ENCODE results near the gene EPPIN. TPM values are rescaled to one million over a fixed set of nuclear protein-coding genes. Genes with fewer than 3 reads are reported as not detected.
A peak's percentile ranks its signal among the peaks of the same experiment; 100 is the strongest.

The EPPIN gene
- total RNA-seq, 1 donor from 2014 or later = not detected

DNA sequence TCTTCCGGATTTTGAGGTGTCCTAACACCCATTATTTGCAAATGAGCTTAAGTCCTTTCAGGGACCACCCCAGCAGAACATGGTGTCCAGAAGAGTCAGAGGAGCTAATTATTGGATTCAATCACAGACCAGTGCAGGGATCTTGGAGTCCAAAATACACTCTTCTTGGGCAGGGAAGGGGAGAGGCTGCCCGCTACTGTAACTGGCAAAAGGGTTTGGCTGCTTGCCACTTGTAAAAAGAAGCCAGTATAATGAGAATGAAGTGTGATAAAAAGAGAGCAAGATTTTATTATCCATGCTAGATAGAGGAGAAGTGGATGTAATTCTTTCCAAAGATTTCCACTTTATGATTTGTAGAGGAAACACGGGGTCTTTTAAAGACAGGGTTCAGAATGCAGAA is 51.0 kb downstream of the EPPIN start:
- Histone ChIP-seq H3K4me1 (no peaks in the 10 kb centered on the region), H3K27ac (no peak overlapping the region), H3K9me3 (no peaks in the 10 kb centered on the region), H3K36me3 (no peaks in the 10 kb centered on the region), H3K27me3 (no peaks in the 10 kb centered on the region), H3K4me3 (no peak overlapping the region)
- ATAC-seq (no peak), DNase-seq (no peak)
- TF ChIP-seq, protein P1, sequence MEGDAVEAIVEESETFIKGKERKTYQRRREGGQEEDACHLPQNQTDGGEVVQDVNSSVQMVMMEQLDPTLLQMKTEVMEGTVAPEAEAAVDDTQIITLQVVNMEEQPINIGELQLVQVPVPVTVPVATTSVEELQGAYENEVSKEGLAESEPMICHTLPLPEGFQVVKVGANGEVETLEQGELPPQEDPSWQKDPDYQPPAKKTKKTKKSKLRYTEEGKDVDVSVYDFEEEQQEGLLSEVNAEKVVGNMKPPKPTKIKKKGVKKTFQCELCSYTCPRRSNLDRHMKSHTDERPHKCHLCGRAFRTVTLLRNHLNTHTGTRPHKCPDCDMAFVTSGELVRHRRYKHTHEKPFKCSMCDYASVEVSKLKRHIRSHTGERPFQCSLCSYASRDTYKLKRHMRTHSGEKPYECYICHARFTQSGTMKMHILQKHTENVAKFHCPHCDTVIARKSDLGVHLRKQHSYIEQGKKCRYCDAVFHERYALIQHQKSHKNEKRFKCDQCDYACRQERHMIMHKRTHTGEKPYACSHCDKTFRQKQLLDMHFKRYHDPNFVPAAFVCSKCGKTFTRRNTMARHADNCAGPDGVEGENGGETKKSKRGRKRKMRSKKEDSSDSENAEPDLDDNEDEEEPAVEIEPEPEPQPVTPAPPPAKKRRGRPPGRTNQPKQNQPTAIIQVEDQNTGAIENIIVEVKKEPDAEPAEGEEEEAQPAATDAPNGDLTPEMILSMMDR (IDR thresholded peaks at IDR 0.05) = no peak
- intact Hi-C loops (cut with DNase I) = no loop called here

DNA sequence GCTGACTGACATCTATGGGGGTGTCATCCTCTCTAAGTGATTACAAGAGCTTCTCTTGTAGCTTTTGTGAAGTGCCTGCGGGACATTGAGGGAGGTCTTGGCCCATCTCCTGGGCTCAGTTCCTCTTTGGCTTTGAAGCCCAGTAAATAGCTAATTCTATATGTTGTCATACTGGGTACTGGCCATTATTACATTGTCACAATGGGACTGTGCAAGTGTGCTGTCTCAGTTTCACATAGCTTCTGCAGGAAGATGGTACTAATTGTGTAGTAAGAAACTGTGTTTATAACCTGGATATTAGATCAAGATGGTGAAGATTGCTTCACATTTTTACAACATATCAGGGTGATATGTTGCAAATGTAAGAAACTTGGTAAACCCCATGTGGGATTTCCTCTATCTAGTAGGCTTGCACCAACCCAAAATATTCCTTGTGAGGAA is 51.7 kb downstream of the EPPIN start:
- intact Hi-C loops (cut with DNase I) = no loop called here
- peak; percentile 76 for ATAC-seq

More for the DNA sequence above, 51.7 kb downstream of the EPPIN start:
- Histone ChIP-seq H3K9me3 (no peaks in the 10 kb centered on the region), H3K4me3 (no peak overlapping the region), H3K27ac (no peak overlapping the region), H3K27me3 (no peaks in the 10 kb centered on the region), H3K4me1 (no peaks in the 10 kb centered on the region), H3K36me3 (no peaks in the 10 kb centered on the region)
- DNase-seq = no peak
- TF ChIP-seq, protein P1 (IDR thresholded peaks at IDR 0.05) = no peak

Other genes with a start within 250 kb of the EPPIN start
- gene RBPJL, start 240.6 kb downstream of the EPPIN start, total RNA-seq = not detected
- 0.29 TPM for gene MATN4, start 239.1 kb downstream of the EPPIN start, total RNA-seq
- 345 TPM for gene SDC4, start 199.0 kb downstream of the EPPIN start, total RNA-seq
- 46.5 TPM for gene SYS1, start 184.2 kb downstream of the EPPIN start, total RNA-seq
- not detected for gene TP53TG5, start 169.1 kb downstream of the EPPIN start, total RNA-seq
- 66.2 TPM for gene DBNDD2, start 139.1 kb downstream of the EPPIN start, total RNA-seq
- gene PIGT, start 131.3 kb downstream of the EPPIN start, total RNA-seq = 66.3 TPM
- 113 TPM for gene WFDC2, start 77.6 kb downstream of the EPPIN start, total RNA-seq
- gene SPINT3, start 31.8 kb downstream of the EPPIN start, total RNA-seq = not detected
- gene WFDC6, start 7.9 kb downstream of the EPPIN start, total RNA-seq = not detected
- not detected for gene WFDC8, start 31.9 kb upstream of the EPPIN start, total RNA-seq
- not detected for gene WFDC10A, start 82.3 kb upstream of the EPPIN start, total RNA-seq
- gene WFDC9, start 83.9 kb upstream of the EPPIN start, total RNA-seq = not detected
- gene WFDC11, start 122.8 kb upstream of the EPPIN start, total RNA-seq = not detected
- not detected for gene WFDC13, start 154.6 kb upstream of the EPPIN start, total RNA-seq
- not detected for gene WFDC10B, start 157.6 kb upstream of the EPPIN start, total RNA-seq
- not detected for gene SPINT4, start 174.9 kb upstream of the EPPIN start, total RNA-seq
- gene WFDC3, start 244.5 kb upstream of the EPPIN start, total RNA-seq = 2.1 TPM
- gene DNTTIP1, start 244.6 kb upstream of the EPPIN start, total RNA-seq = 32.0 TPM